RKO (cell line): ENCODE measurements around the gene EHD1.

Source experiments
- DNase-seq: peaks from one replicate; pipeline ENCODE4 v3.0.0-alpha.2; 2016; ENCODE audit warnings: low spot score

Gene EHD1

DNA sequence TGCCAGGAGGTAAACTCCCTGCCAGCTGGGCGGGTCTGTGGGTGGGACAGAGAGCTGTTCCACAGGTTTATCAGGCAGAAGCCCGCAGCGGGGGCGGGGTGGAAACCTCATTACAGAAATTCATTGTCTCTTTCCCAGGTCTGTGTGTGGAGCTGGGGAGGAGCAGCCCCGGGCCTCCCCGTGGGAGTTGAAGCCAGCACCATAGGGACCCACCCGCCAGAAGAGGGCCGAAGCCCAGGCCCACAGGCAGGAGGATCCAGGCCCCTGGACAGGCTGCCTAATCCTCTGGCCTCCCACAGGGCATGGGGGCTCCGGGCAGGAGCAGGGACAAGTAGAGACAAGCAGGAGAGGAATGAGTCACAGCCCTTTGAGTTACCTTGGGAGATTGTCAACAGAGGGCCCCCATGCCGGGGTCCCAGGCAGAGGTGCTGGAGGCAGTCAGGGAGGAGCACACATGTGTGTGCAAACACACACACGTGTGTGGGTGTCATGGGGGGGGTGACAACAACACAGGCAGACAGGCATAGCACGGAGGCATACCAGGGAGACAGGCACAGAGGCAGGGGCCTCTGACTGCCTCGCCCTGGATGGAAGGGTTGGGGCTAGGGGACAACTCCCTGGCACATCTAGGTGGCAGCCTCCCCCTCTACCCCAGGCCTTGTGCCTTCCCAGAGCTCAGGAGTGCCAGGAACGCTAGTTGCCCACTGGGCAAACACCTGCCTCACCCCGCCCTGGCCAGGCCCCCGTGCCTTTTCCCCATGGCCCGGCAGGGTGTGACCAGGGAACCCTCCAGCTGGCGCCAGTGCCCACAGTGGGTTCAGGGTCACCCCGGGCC lies 35.4 kb downstream of the EHD1 start:
- no peak for DNase-seq

DNA sequence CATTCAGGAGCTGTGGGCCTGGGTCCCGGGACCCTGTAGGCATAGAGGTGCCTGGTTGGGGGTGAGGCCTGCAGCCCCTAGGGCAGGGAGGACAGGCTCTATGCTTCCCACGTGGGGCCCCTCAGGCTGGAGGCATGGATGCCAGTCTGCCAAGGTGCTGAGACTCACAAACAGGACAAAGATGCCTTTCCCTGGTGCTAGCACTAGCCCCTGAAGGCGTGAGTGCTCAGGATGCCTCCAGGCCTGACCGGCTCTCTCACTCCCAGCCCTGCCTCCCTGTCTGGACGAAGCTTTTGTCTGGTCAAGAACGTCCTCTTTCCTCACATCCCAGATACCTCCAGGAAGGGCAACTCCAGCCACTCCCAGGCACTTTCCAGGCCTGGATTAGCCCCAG lies 36.1 kb downstream of the EHD1 start:
- no peak for DNase-seq

DNA sequence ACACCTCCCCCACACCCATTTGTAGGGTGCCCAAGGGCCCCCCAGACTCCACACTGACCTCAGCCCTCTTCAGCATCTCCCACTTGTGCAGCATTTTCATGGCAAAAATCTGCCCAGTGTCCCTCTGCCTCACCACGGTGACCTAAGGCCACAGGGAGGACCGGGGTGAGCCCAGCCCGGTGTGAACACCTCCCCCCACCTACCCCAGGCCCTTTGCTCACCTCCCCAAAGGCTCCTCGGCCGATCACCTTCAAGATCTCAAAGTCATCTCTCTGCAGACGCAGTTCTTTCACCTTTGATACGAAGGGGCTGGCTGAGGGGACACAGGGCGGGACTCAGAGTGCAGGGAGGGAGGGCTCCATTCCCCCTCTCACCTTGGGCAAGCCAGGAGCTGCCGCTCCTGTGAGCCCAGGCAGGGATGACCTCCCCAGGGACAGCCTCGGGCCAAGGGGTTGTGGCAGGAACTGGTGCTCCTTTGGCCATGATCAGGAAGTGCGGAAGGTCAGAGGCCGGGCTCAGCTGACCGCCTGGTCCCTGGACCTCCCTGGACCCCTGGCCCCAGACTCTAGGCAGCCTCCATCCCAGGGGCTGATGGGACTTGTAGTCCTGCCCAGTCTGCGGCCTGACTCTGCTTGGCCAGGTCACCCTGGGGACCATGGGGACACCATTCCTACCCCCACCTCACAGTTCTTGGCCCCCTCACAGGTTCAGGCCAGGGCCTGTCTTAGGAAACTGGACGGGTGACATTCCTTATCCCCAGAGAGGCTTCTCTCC lies 36.6 kb downstream of the EHD1 start:
- no peak for DNase-seq

DNA sequence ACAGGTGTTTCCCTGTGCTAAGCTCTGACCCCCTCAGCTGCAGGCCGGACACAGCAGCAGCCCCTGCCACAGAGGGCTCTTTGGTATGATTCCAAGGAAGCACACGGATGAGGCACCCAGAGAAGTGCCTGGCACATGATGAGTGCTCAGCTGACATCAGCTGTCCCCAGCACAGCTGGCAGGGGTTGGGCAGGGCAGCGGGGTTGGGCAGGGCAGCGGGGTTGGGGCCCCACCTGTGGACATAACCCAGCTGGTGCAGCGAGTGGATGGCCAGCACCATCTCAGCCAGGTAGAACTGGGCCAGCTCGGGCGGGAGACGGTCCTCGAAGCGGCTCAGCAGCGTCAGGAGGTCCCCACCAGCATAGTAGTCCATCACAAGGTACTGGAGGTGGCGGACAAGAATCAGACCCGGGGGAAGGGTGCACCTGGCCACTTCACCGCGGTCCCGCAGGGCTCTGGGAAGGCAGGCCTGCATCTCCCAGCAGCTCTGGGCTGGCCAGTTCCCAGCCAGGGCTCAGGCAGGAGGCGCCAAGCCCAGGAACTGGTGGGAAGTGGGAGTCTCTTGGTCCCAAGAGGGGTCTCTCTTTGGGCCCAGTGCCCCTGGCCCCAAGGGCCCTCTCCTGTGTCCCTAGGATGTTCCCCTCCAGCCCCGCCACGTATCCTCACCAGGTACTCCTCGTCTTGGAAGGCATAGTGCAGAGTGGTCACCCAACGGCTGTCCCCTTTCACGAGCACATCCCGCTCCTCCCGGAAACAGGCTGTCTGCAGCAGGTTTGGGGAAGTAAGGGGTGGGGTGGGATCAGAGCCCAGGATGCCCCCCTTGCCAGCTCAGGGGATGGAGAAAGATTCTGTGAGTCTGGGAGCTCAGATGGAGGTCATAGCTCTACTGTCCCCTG lies 38.3 kb downstream of the EHD1 start:
- DNase-seq, result no peak

DNA sequence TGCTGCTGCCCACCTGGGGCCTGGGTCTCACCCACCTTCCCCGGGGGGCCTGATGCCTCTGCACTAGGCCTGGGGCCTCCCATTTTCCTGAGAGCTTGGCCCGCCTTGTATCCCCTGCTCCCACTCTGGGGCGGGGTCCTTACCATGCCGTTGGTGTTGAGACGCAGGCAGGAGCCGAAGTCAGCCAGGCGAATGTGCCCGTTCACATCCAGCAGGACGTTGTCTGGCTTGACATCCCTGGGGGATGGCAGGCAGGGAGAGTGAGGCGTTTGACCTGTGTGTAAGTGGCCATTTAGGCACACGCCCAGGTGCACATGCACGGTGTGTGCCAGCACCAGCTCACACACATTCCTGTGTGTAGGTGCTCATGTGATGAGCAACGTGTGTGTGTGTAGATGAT lies 39.1 kb downstream of the EHD1 start:
- no peak for DNase-seq

DNA sequence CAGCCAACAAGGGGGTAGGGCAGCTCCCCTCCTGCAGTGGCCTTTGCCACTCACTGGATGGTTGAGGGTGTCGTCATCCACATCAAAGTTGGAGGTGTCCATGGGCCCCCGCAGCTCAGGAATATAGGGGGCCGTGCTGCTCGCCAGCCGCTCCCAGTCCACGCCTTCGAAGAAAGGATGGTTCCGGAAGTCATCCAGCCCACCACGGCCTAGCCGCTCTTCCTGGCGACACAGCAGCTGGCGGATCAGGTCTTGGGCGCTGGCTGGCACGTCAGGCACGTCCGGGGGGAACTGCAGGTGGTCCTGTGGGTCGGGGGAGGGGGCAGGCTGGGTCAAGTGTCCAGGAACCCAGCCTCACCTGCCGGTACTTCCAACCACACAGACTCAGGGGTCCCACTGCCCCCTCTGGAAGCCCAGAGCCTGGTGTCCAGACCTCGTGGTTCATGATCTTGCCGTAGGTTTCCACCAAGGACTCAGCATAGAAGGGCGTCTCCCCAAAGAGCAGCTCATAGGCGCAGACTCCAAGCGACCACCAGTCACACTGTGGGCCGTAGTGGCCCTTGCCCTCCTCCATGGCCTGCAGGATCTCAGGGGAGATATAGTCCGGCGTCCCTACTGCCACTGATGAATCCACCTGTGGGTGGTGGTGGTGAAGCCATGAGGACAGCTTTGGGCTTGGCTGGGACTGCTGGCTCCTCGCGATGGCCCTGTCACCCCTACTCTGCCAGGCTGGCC lies 39.7 kb downstream of the EHD1 start:
- DNase-seq, result no peak

DNA sequence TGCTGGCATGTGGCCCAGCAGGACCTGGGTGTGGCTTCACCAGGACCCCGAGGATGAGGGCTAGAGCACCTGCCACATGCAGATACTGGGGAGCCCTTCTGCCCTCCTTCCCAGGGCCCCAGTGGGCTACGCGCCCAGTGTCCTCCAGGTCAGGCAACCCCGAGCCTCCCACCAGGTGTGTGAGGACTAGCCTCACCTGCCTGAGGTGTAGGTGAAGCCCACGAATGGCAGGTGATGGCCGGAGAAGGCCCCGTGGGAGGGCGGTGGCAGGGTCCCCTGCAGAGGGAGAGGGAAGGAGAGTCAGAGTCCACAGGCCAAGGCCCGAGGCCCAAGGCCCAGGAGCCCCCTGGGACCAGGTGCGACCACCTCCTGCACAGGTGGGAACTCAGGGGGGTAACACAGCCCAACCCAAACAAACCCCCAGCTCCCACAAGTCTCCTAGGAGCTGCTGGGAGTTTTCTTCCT lies 40.5 kb downstream of the EHD1 start:
- DNase-seq, result no peak

DNA sequence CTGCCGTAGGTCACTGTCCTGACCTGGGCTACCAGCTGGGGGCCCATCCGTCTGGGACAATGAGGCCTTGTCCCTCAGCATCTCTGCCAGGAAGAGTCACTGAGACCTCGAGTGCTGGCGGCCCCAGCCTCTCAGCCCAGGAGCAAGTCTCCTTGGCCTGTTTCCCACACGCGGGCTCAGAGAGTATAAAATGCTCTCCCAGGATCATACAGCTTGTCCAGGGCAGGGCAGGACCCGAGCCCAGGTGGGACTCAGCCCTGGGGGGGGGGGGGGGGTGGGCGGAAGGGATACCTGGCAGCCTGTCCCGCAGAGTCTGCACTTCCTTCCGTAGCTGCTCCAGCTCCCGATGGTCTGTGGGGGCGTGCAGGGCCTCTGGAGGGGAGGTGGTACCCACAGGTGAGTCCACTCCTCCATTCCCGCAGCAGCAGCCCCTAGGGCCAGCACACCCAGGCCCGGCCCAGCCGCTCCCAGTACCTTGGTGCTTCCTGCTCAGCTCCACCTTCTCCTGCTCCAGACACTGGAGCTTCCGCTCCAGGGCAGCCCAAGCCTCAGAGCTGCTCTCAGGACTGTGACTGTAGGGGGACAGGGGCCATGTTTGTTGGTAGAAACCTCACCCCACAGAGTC lies 41.9 kb downstream of the EHD1 start:
- no peak for DNase-seq

DNA sequence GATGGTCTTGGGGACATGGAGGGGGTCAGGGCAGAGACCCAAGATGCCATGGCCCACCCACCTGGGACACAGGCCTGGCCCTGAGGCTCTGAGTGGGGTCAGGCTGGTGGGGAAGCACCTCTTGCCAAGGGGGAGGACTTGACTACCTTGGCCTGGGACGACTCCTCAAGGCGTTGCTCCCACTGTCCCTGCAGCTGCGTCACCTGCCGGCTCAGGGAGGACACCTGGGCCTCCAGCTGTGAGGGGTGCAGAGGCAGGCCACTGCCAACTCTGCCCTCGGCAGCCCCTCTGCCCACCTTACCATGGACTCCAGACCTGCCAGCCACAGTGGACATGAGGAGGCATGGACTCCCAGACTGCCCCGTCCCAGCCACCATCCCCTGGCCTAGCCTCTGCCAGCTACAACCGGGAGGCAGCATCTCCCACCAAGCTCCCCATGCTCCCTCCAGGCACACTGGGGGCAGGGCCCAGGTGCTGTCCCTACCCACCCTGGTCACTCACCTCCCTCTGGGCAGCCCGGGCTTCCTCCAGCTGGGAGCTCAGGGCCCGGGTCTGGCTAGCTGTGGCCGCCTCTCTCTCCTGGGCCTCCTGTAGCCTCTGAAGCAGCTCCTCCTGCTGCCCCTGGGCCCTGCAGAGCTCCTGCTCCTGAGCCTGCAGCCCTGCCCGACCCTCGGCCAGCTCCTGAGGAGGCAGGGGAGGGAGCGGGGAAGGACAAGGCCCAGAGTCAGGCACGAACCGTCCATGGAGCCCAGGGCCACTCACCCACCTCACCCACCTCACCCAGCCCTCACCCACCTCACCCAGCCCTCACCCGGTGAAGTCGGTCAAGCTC lies 42.6 kb downstream of the EHD1 start:
- no peak for DNase-seq

DNA sequence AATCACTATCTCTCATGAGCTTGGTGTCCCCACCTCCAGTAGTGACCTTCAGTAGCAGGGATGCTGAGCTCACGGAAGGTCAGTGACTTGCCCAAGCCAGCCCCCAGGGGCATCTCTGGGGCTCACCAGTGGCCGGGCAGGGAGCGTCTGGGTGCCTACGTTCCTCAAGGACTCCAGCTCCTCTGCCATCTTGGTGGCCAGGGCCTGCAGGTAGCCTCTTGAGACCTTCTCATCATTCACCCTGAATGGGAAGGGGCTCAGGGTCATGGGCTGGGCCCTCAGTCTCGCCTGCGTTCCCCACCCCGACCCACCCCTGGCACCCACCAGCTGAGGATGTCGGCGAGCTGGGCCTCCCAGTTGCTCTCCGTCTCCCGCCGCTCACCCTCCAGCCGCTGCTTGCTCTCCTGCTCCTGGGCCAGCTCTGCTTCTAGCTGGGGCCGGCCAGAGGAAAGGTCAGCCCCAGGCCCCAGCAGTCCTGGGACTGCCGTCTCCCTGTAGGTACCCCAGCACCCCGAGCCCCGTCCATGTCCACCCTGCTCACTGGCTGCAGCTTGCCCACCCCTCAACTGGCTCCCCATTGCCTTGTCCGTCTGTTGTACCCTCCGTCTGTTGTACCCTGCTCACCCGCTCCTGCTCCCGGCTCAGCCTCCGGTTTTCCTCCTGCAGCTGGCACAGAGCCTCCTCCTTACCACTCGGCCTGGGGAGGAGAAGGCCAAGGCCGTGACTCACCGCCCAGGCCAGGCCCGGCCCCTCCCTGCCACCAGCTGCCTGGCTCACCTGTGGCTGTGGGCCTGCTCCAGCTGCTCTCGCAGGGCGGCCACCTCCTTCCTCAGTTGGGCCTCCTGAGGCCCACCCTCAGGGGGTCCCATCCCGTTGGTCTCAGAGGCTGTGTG lies 43.5 kb downstream of the EHD1 start:
- DNase-seq, result peak; percentile 17

DNA sequence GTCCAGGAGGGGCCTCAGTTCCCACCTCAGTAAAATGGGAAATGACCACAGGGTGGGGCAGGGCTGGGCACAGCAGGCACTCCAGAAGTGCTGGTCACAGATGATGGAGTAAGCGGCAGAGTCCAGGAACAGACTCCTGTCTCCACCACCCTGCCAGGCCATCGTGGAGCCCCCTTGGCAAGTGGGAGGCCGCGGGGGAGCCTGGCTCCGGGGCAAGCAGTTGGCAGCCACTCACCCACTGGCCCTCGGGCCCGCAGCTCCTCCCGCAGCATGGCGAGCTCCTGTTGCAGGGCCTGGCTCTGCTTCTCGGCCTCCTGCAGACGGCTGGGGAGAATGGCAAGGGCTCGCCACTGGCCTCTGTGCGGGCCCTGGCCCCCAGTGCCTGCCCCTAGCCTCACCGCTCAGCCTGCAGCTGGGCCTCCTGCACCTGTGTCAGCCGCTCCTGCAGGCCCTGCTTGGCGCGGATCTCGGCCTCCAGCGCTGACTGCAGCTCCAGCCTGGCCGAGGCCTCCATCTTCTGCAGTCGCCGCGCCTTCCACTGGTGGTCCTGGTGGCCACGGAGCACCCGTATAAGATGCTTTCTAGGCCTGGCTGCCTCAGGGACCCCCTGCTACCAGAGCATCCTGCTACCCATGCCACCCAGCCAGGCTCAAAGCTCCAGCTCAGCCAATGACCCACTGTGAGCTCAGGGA lies 44.2 kb downstream of the EHD1 start:
- DNase-seq, result no peak

DNA sequence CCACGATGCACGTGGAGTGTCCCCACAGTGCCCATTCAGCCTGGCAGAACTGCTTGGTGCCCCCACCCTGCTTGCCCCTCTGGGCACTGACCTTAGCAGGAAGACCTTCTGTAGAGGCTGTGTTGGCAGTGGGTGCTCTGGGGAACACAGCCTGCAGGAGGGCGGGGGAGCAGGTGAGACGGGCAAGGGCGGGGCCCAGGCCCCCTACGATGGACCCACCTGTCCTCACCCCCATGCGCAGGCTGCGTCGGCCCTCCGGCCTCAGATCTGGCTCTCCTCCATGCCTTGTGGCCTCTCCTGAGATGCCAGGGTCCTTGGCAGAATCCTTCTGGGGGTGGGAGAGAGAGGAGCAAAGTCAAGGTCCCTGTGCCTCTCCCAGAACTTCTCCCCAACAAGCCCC lies 44.9 kb downstream of the EHD1 start:
- DNase-seq, result no peak

DNA sequence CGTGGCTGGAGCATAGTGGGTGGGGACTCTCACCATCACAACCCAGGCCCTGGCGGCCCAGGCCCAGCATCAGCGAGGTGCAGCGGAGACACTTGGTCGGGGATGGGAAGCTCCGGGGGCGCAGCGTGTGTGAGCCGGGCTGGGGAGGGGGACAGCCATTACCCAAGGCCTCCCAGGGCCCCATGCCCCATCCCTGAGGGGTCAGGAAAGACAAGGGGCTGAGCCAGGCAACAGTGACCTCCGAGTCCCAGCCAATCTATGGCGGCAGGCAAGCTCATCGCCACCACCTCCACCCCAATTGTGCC lies 45.3 kb downstream of the EHD1 start:
- no peak for DNase-seq

DNA sequence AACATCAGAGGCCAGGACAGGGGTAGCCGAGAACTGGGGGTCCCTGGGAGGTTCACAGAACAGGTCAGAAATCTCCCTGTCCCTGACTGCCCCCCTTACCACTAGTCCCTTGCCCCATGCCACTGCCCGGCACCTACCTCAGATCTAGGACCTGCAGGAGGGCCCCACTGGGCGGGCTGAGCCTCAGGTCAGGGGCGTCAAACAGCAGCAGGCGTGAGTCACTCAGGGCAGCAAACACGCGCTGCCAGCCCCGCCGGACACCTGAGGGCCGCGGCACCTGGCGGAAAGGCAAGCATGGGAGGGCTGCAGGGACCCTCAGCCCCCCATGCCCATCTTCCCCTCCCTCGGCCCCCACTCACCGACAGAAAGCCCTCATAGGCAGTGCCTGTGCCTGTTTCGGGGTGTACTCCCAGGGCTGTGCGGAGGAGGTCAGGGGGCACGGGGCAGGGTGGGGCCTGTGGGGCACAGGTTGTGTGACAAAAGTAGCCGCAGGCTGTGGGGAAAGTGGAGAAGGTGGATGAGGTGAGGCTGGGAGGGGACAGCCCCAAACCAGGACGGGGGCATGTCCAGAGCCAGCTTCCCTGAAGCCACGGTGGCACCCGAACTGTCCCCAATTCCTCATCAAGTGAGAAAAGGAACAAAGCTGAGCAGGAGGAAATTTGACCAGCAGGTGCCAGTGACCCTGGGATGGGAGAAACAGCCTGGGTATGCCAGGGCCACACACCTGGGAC lies 45.8 kb downstream of the EHD1 start:
- DNase-seq, result no peak

DNA sequence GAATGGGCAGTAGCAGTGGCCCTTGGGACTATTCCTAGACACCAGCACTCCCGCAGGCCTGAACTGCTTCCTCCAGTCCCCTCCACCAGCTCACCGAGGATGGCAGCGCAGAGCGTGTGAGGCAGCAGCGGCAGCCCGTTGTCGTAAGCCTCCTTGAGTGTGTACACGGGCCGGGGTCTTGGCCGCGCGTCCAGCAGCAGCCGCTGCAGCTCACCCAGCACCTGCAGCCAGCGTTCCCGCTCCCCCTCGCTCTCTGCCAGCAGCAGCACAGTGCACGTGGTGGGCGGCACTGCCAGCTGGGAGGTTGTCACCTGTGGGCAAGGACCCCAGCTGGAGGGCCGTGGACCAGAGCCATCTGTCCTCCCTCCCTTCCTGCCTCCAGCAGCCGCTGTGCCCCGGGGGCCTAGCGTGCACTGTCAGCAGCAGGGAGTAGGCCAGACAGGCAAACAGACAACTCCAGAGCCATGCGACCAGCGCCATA lies 47.0 kb downstream of the EHD1 start:
- no peak for DNase-seq

DNA sequence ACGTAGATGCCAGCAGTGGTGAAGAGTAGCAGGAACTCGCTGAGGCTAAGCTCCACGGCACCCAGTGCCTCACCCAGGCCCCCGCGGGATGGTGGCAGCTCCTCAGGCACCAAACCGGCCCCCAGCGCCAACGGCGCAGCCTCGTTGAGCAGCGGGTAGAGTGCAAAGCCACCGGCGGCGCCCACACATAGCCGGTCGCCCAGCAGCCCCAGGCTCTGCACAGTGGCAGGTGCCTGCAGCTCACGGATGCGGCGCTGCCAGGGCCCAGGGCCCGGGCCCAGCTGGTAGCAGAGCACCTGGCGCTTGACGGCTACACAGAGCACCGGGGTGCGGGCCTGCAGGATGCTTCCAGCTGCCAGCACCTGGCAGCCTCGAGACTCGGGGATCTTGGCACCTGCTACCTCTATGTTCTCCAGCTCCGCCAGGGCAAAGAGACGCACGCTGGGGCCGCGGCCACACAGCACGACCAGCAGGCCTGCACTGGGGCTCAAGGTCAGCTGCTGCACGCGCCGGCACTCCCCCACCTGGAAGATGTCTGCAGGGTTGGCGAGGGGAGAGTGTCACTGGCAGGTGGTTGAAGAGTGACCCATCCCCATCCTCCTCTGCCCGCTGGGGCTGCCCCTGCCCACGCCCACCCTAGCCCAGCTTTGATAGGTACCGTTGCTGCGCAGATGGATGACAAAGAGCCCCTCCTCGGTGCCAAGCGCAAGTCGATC lies 48.7 kb downstream of the EHD1 start:
- no peak for DNase-seq

DNA sequence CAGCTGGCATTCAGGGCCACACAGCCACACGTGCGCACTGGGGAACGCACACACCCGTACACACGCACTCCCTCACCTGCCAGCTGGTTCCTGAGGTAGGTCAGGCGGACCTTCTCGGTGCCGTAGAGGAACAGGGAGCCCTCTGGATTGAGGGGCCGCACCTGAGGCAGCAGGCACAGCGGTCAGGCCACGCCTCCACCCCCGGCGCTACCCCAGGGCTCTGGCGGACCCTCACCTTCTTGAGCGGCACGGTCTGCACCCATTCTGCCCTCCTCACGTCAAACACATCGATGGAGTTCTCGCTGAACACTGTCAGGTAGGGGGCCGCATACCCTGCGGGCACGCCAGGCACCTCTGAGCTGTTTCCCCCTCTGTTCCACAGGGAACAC lies 51.0 kb downstream of the EHD1 start:
- DNase-seq, result no peak
